IPS-18c (cell line): Measurements from ENCODE around the gene ROMO1.
"Not testable (repeated sequence)": the region's sequence is repeated elsewhere in the genome, so short reads cannot be mapped to it uniquely, and the experiment has no call there.

Source experiments
- H3K4me3 ChIP-seq: 2 replicates; pipeline ENCODE4 v1.7.0; 2013; ENCODE audit warnings: low read depth, mild to moderate bottlenecking, low read length, moderate library complexity; ENCODE audit not compliant: insufficient read depth
- H3K9me3 ChIP-seq: one replicate; pipeline ENCODE4 v1.6.1; 2013; ENCODE audit warnings: mild to moderate bottlenecking, low read length, moderate library complexity; ENCODE audit not compliant: control insufficient read depth, insufficient read depth

ROMO1 gene

GRCh38 chr20:35702824-35703695 is 3.9 kb downstream of the ROMO1 start:
- Histone ChIP-seq H3K9me3 (no peaks in the 10 kb centered on the region), H3K4me3 (no peak overlapping the region)

- Histone ChIP-seq H3K9me3 (no peaks in the 10 kb centered on the region), H3K4me3 (no peak overlapping the region)
Observed at GRCh38 chr20:35704514-35705261, 5.5 kb downstream of the ROMO1 start.

- H3K4me3 ChIP-seq, H3K9me3 ChIP-seq: not testable (repeated sequence)
Observed at GRCh38 chr20:35705894-35706293, 6.7 kb downstream of the ROMO1 start.

GRCh38 chr20:35706591-35707529 is 7.7 kb downstream of the ROMO1 start:
- H3K4me3 ChIP-seq, H3K9me3 ChIP-seq: not testable (repeated sequence)

GRCh38 chr20:35708502-35708901 is 9.3 kb downstream of the ROMO1 start:
- no peak overlapping the region for H3K4me3 ChIP-seq
- no peaks in the 10 kb centered on the region for H3K9me3 ChIP-seq

DNA sequence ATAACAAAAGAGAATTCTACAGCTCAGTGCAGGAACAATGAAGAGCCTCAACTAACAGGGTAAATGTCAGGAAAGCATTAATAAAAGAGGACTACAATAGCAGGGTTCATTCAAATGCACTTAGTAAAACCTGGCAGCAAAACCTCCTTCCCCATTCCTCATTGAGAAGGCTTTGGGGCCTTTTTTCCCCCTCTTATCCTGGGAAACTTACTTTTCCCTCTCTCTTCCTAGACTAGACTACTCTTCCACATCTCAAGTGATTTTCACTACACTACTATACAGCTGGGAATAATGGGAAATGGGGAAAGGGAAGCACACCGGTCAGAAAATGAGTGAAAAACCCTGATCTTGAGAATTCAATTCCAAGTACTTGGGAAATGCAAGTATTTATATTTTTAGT is 10.1 kb downstream of the ROMO1 start:
- Histone ChIP-seq H3K4me3 (no peak overlapping the region), H3K9me3 (no peaks in the 10 kb centered on the region)

DNA sequence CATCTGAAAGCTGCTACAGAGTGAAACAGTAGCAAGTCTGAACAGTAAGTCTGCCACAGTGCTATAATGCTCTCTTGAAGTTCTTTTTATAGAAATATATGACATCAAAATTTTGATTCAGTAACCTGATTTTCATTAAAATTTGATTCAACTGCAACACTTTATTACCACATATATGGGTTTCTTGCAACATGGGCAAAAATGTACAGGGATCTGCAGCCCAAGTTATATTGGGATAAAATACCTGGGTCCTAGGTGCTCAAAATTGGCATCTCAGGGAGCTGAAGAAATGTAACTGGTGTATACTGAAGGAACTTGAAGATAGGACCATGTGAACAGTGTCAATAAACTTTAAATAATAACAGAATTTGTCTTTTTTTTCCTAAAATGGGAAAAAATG is 10.8 kb downstream of the ROMO1 start:
- Histone ChIP-seq H3K4me3 (no peak overlapping the region), H3K9me3 (no peaks in the 10 kb centered on the region)

GRCh38 chr20:35710884-35711587 is 11.8 kb downstream of the ROMO1 start:
- Histone ChIP-seq H3K4me3 (no peak overlapping the region), H3K9me3 (no peaks in the 10 kb centered on the region)

GRCh38 chr20:35711588-35712209 is 12.5 kb downstream of the ROMO1 start:
- Histone ChIP-seq H3K4me3 (no peak overlapping the region), H3K9me3 (no peaks in the 10 kb centered on the region)

DNA sequence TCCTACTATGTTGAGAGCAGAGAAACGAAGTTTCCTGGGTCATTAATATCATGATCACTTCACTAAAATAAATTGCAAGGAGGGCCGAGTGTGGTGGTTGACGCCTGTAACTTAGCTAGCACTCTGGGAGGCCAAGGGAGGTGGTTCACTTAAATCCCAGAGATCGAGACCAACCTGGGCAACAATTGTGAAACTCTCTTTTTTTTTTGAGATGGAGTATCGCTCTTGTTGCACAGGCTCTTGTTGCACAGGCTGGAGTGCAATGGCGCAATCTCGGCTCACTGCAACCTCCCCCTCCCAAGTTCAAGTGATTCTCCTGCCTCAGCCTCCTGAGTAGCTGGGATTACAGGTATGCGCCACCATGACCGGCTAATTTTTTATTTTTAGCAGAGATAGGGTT is 13.9 kb downstream of the ROMO1 start:
- H3K9me3 ChIP-seq, H3K4me3 ChIP-seq: not testable (repeated sequence)

DNA sequence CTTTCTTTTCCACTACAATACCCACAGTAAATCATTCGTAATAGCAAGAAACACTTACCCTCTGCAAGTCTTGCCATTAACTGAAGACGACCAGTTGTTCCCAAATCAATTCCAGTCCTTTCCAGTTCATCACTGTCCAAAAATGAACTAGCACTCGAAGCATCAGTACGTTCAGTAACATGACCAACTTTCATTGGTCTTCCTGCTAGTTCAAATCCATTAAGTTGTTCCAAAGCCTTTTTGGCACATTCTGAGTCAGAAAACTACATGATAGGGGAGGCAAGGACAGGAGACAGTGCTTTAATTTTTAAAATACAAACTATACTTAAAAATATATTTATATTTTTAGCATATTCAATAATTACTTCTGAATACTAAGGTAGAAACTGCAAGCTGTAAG is 14.9 kb downstream of the ROMO1 start:
- Histone ChIP-seq H3K9me3 (no peaks in the 10 kb centered on the region), H3K4me3 (no peak overlapping the region)

DNA sequence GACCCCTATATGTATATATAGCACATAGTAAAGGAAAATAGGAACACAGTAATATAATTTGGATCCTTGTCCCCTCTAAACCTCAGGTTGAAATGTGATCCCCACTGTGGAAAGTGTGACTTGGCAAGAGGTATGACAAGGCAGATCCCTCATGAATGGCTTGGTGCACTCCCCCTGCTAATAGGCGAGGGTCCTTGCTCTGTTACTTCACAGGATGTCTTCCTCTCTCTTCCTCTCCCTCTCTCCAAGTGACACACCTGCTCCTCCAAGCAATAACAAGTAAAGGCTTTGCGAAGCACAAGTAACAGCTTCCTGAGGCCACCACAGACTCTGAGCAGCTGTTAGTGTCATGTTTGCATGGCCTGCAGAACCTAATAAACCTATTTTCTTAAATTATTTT is 16.4 kb downstream of the ROMO1 start:
- H3K4me3 ChIP-seq, result no peak overlapping the region
- no peaks in the 10 kb centered on the region for H3K9me3 ChIP-seq

- no peaks in the 10 kb centered on the region for H3K9me3 ChIP-seq
- H3K4me3 ChIP-seq, result no peak overlapping the region
Observed at GRCh38 chr20:35716330-35716729, 17.1 kb downstream of the ROMO1 start.

- H3K9me3 ChIP-seq, H3K4me3 ChIP-seq: not testable (repeated sequence)
Observed at GRCh38 chr20:35718321-35718720, 19.1 kb downstream of the ROMO1 start.

DNA sequence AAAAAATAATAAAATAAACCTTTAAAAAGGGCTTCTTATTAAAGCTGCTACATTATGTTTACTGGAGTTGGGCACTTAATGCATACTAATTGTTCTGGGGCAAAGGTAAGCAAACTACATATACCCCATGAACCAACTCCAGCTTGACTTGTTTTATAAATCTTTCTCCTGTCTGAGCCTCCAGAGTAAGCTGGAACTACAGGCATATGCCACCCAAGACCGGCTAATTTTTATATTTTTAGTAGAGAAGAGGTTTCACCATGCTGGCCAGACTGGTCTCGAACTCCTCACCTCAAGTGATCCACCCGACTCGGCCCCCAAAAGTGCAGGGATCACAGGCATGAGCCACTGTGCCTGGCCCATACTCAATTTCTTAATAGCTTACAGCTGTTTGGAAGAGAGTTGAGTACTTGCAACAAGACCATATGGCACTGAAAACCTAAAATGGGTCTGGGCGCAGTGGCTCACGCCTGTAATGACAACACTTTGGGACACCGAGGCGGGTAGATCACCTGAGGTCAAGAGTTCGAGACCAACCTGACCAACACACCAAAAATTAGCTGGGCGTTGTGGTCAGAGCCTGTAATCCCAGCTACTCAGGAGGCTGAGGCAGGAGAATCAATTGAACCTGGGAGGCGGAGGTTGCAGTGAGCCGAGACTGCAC is 19.9 kb downstream of the ROMO1 start:
- H3K9me3 ChIP-seq, result no peaks in the 10 kb centered on the region

GRCh38 chr20:35719717-35720116 is 20.5 kb downstream of the ROMO1 start:
- no peaks in the 10 kb centered on the region for H3K9me3 ChIP-seq

More for the DNA sequence above, 19.9 kb downstream of the ROMO1 start:
- H3K4me3 ChIP-seq, result no peak overlapping the region

More at GRCh38 chr20:35719717-35720116, 20.5 kb downstream of the ROMO1 start:
- H3K4me3 ChIP-seq, result no peak overlapping the region
